H1 (cell line): Measurements from ENCODE around the gene ZC3H11A. TPM values are rescaled to one million over a fixed set of nuclear protein-coding genes. Genes with fewer than 3 reads are reported as not detected.

Experiments used
- CTCF ChIA-PET: fragments of 300-600 bp; sonication (Branson Sonifier 250); formaldehyde crosslinking; loops from one replicate; lab custom pipeline; 2021; ENCODE audit not compliant: partially characterized antibody; lab: Charles Lee
- POLR2A ChIA-PET: fragments of 300-600 bp; sonication (Branson Sonifier 250); formaldehyde crosslinking; loops from one replicate; lab custom pipeline; 2021; ENCODE audit warnings: inconsistent platforms; ENCODE audit not compliant: partially characterized antibody; lab: Charles Lee
- DNase-seq, 2 experiments: peaks; one replicate each; pipeline versions ENCODE4 v3.0.0 to v3.0.0-alpha.2; 2010 to 2022; ENCODE audit warnings: low spot score in 2 of 2, low read depth in 1 of 2, mixed read lengths in 1 of 2
- FAIRE-seq: peaks from 2 replicates; lab custom pipeline; 2011; peaks lifted over from hg19 to GRCh38; lab: Jason Lieb, UNC
- H2AFZ ChIP-seq: 2 replicates; pipeline ENCODE4 v1.8.1; 2012; ENCODE audit warnings: low read length, inconsistent platforms
- H2AK5ac ChIP-seq: 2 replicates; pipeline ENCODE4 v1.6.1; 2013; ENCODE audit warnings: low read depth, low read length
- H2BK120ac ChIP-seq: replicated peaks from 2 replicates; pipeline ENCODE3; 2013; ENCODE audit warnings: low read depth, low read length, inconsistent platforms
- H2BK12ac ChIP-seq: 2 replicates; pipeline ENCODE4 v1.6.1; 2013; ENCODE audit warnings: low read depth, low read length
- H2BK15ac ChIP-seq: 2 replicates; pipeline ENCODE4 v1.6.1; 2013; ENCODE audit warnings: low read length
- H2BK20ac ChIP-seq: 2 replicates; pipeline ENCODE4 v1.6.1; 2013; ENCODE audit warnings: low read length
- H2BK5ac ChIP-seq: 2 replicates; pipeline ENCODE4 v1.6.1; 2013; ENCODE audit warnings: low read depth, low read length
- H3K14ac ChIP-seq: 2 replicates; pipeline ENCODE4 v1.6.1; 2013; ENCODE audit warnings: inconsistent platforms; ENCODE audit not compliant: insufficient read length
- H3K18ac ChIP-seq: 2 replicates; pipeline ENCODE4 v1.6.1; 2013; ENCODE audit warnings: low read length; ENCODE audit errors: extremely low read depth
- H3K23ac ChIP-seq: 2 replicates; pipeline ENCODE4 v1.6.1; 2013; ENCODE audit warnings: inconsistent platforms; ENCODE audit not compliant: insufficient read length
- H3K23me2 ChIP-seq: 2 replicates; pipeline ENCODE4 v1.6.1; 2013; ENCODE audit warnings: low read depth, low read length
- H3K27ac ChIP-seq: 2 replicates; pipeline ENCODE4 v1.6.1; 2011; ENCODE audit warnings: low read depth, low read length, inconsistent platforms
- H3K27me3 ChIP-seq, 4 experiments: replicated peaks in 1 of 4; 1 replicate in 1 of 4; 2 replicates in 3 of 4; pipeline versions ENCODE4 v1.6.1 to v1.8.1; 2011 to 2013; ENCODE audit warnings: low read length in 3 of 4, mild to moderate bottlenecking in 3 of 4, inconsistent platforms in 2 of 4, mixed read lengths in 2 of 4, moderate library complexity in 1 of 4; ENCODE audit not compliant: control insufficient read depth in 3 of 4, insufficient read depth in 3 of 4; ENCODE audit errors: extremely low read depth in 1 of 4
- H3K36me3 ChIP-seq, 4 experiments: 2 replicates each; pipeline versions ENCODE4 v1.6.1 to v1.8.1; 2011 to 2013; ENCODE audit warnings: mild to moderate bottlenecking in 4 of 4, low read length in 3 of 4, moderate library complexity in 2 of 4, control low read depth in 1 of 4, inconsistent platforms in 1 of 4; ENCODE audit not compliant: insufficient read depth in 4 of 4, control insufficient read depth in 2 of 4
- H3K4ac ChIP-seq: replicated peaks from 2 replicates; pipeline ENCODE3; 2013; ENCODE audit warnings: low read length, low read depth, mixed read lengths, inconsistent platforms; ENCODE audit not compliant: insufficient read length
- H3K4me1 ChIP-seq, 4 experiments: replicated peaks in 1 of 4; 1 replicate in 1 of 4; 2 replicates in 3 of 4; pipeline versions ENCODE4 v1.6.1 to v1.8.1; 2011 to 2013; ENCODE audit warnings: low read length in 3 of 4, inconsistent platforms in 2 of 4, mixed read lengths in 1 of 4; ENCODE audit not compliant: insufficient read depth in 4 of 4, control insufficient read depth in 3 of 4
- H3K4me2 ChIP-seq, 2 experiments: 2 replicates each; pipeline versions ENCODE4 v1.6.1 to v1.8.1; 2011 to 2013; ENCODE audit warnings: low read depth in 2 of 2, low read length in 2 of 2, control low read depth in 1 of 2, inconsistent platforms in 1 of 2, mild to moderate bottlenecking in 1 of 2; ENCODE audit not compliant: insufficient read depth in 1 of 2
- H3K4me3 ChIP-seq, 4 experiments: fragments of 200-600, 300-600 bp in 1 of 4; sonication (generic), shearing (Covaris generic), sonication (Bioruptor Twin) in 1 of 4; 2 replicates each; pipeline versions ENCODE4 v1.5.1 to v1.8.1; 2011 to 2016; ENCODE audit warnings: low read length in 4 of 4, low read depth in 3 of 4, control low read depth in 2 of 4, inconsistent platforms in 2 of 4, mild to moderate bottlenecking in 2 of 4, mixed read lengths in 1 of 4, moderate library complexity in 1 of 4; ENCODE audit not compliant: insufficient read depth in 2 of 4; ENCODE audit errors: extremely low read depth in 1 of 4
- H3K56ac ChIP-seq: replicated peaks from 2 replicates; pipeline ENCODE3; 2013; ENCODE audit warnings: low read depth, mild to moderate bottlenecking, mixed read lengths, low read length, inconsistent platforms; ENCODE audit not compliant: insufficient read length
- H3K79me1 ChIP-seq: 2 replicates; pipeline ENCODE4 v1.6.1; 2013; ENCODE audit warnings: low read depth, low read length, control low read depth
- H3K79me2 ChIP-seq, 2 experiments: 2 replicates each; pipeline versions ENCODE4 v1.6.1 to v1.8.1; 2012 to 2013; ENCODE audit warnings: low read length in 2 of 2, mild to moderate bottlenecking in 2 of 2, inconsistent platforms in 1 of 2; ENCODE audit not compliant: insufficient read depth in 2 of 2, control insufficient read depth in 1 of 2
- H3K9ac ChIP-seq, 4 experiments: replicated peaks in 1 of 4; 1 replicate in 1 of 4; 2 replicates in 3 of 4; pipeline versions ENCODE4 v1.6.1 to v1.8.1; 2011 to 2013; ENCODE audit warnings: low read depth in 3 of 4, low read length in 3 of 4, control low read depth in 2 of 4, mild to moderate bottlenecking in 2 of 4, moderate library complexity in 2 of 4, inconsistent platforms in 1 of 4; ENCODE audit errors: extremely low read depth in 1 of 4
- H3K9me3 ChIP-seq, 2 experiments: 2 replicates each; pipeline versions ENCODE4 v1.6.1 to v1.8.1; 2012 to 2013; ENCODE audit warnings: mild to moderate bottlenecking in 2 of 2, moderate library complexity in 2 of 2, control low read depth in 1 of 2, inconsistent platforms in 1 of 2, low read depth in 1 of 2, low read length in 1 of 2, mixed read lengths in 1 of 2; ENCODE audit not compliant: insufficient read depth in 2 of 2
- H4K20me1 ChIP-seq, 2 experiments: replicated peaks in 1 of 2; 2 replicates each; pipeline versions ENCODE3 to v1.8.1; 2011 to 2013; ENCODE audit warnings: inconsistent platforms in 2 of 2, low read length in 2 of 2, mild to moderate bottlenecking in 1 of 2; ENCODE audit not compliant: insufficient read depth in 2 of 2, control insufficient read depth in 1 of 2
- H4K5ac ChIP-seq: 2 replicates; pipeline ENCODE4 v1.6.1; 2013; ENCODE audit warnings: low read length, low read depth, mixed read lengths, inconsistent platforms; ENCODE audit not compliant: insufficient read length
- H4K8ac ChIP-seq: 2 replicates; pipeline ENCODE4 v1.8.0; 2013; ENCODE audit warnings: mild to moderate bottlenecking, moderate library complexity, low read length, inconsistent platforms; ENCODE audit not compliant: insufficient read depth; ENCODE audit errors: extremely low read depth
- H4K91ac ChIP-seq: replicated peaks from 2 replicates; pipeline ENCODE3; 2013; ENCODE audit warnings: low read length, mixed read lengths, inconsistent platforms; ENCODE audit not compliant: insufficient read length
- CBX5 ChIP-seq: fragments of 300-800, 300-1000 bp; sonication (generic); IDR thresholded peaks from 2 replicates; pipeline ENCODE4 v1.7.1; 2016; ENCODE audit warnings: antibody characterized with exemption, low read length, low read depth
- RFX5 ChIP-seq: IDR thresholded peaks from 2 replicates; pipeline ENCODE4 v1.6.1; 2011; ENCODE audit warnings: low read depth, low read length, improper control_type of control experiment, borderline replicate concordance
- SIN3A ChIP-seq, 2 experiments: IDR thresholded peaks in 1 of 2; conservative IDR thresholded peaks in 1 of 2; 2 replicates each; pipeline ENCODE4 v1.6.1; 2011 to 2012; ENCODE audit warnings: low read length in 2 of 2, improper control_type of control experiment in 1 of 2, low read depth in 1 of 2, mild to moderate bottlenecking in 1 of 2
- SP2 ChIP-seq: IDR thresholded peaks from 2 replicates; pipeline ENCODE4 v1.6.1; 2012; ENCODE audit warnings: mild to moderate bottlenecking, low read length, inconsistent platforms
- SP4 ChIP-seq: IDR thresholded peaks from 2 replicates; pipeline ENCODE4 v1.6.1; 2012; ENCODE audit warnings: low read length, inconsistent platforms
- TAF7 ChIP-seq: optimal IDR thresholded peaks from 2 replicates; pipeline ENCODE3; 2011; ENCODE audit warnings: low read depth, mild to moderate bottlenecking, inconsistent platforms, low read length, moderate library complexity, borderline replicate concordance
- WGBS, 2 experiments: shearing (Covaris generic) in 1 of 2; methylation state at CpG; one replicate each; pipeline versions ENCODE4 v1.1.6 to v1.1.7; 2013 to 2015; ENCODE audit warnings: low lambda C conversion rate in 2 of 2, mixed read lengths in 2 of 2, inconsistent platforms in 1 of 2, low coverage in 1 of 2, missing lambda C conversion rate in 1 of 2; ENCODE audit not compliant: insufficient replicate concordance in 2 of 2, insufficient coverage in 1 of 2, insufficient read length in 1 of 2; ENCODE audit errors: extremely low coverage in 1 of 2, missing lambda C conversion rate in 1 of 2; 5-methylcytosine and 5-hydroxymethylcytosine counted together
- polyA plus RNA-seq, 7 experiments: library from polyadenylated mRNA; depleted of rRNA in 3 of 7; stranded (reverse) in 5 of 7; unstranded in 2 of 7; fragments of >200 nt in 5 of 7; fragments of 200-250 nt in 2 of 7; gene quantifications; 1 replicate in 5 of 7; 2 replicates in 1 of 7; 4 replicates in 1 of 7; pipeline versions ENCODE4 v1.2.1 to v1.2.3, GENCODE V29; 2011 to 2013; ENCODE audit warnings: missing spikeins in 2 of 7, mixed read lengths in 2 of 7
- total RNA-seq: library from RNA; stranded (reverse); fragmentation: NEBNext Ultra II Directional; extraction: Animal tissue kit (Norgen Biotek cat#: 25700); gene quantifications from 2 replicates; pipeline ENCODE4 v1.2.1, GENCODE V29; 2021
- TF ChIP-seq, protein P1 (sequence below), 3 experiments: IDR thresholded peaks; 1 replicate in 2 of 3; 2 replicates in 1 of 3; pipeline versions ENCODE4 v1.5.1 to v1.6.1; 2011; ENCODE audit warnings: low read length in 3 of 3, mild to moderate bottlenecking in 3 of 3, inconsistent platforms in 2 of 3, low read depth in 1 of 3, moderate library complexity in 1 of 3; ENCODE audit not compliant: insufficient read depth in 1 of 3; ENCODE audit errors: control extremely low read depth in 1 of 3

Gene ZC3H11A
- total and polyA plus RNA-seq, 2 of the 8 experiments (the other 6 are each of a cell fraction or from before 2014, with no cell fraction given): 37.2 to 105 TPM

DNA sequence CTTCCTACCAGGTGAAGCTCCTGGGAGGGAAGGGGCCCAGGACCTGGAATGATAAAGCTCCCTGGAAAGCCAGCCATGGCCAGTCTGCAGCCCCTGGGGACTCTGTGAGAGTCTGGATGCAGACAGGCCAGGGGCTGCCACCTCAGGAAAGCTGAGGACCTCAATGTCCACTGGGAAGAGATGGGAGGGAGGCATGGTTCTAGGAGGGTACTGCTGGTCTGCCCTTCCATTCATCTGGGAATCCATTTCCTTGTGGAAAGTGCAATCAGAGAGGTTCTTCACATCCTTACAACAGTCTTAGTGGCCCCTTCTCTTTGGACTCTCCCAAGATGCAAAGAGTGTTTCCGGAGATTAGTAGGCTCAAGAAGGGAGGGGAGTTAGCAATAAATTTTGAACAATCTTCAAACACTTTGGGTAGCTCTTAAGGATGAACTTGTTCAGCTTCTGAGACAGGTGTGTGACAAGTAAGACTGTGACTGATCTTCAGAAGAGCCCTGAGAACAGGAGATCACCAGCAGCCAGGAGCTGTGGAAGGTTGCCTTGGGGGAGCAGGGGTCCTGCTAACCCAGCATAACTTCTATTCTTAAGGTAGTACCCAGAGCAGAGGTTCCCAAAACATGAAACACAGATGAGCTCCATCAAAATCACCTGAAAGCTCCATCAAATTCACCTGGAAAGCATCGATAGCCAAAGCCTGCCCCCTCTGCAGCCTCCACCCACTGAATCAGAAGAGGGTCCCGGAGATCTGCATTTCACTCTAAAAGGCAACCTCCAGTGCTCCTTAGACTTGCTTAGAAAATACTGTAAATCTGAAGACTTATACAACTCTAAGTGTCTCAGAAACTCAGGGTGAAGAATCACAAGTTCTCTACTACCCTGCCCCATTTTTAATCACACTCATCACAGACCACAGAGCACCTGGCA, 31.1 kb upstream of the ZC3H11A start:
- no peaks in the 10 kb centered on the region for H3K36me3 ChIP-seq
- H2BK15ac ChIP-seq: no peak overlapping the region
- H3K4me1 ChIP-seq: no peaks in the 10 kb centered on the region
- no peak overlapping the region for H3K23ac ChIP-seq
- H4K20me1 ChIP-seq: no peaks in the 10 kb centered on the region
- H3K18ac ChIP-seq: no peak overlapping the region
- no peaks in the 10 kb centered on the region for H3K79me1 ChIP-seq
- no peaks in the 10 kb centered on the region for H3K9me3 ChIP-seq
- no peak overlapping the region for H4K91ac ChIP-seq
- H3K23me2 ChIP-seq: no peaks in the 10 kb centered on the region
- no peak overlapping the region for H3K4me3 ChIP-seq
- H3K14ac ChIP-seq: no peak overlapping the region
- no peak overlapping the region for H3K27ac ChIP-seq
- 91% methylated on average over 3 of the region's 3 CpGs; no CpG with 5 or more reads in 1 of the 2 experiments for WGBS, 2 experiments
- no peak overlapping the region for H3K4me2 ChIP-seq
- H3K27me3 ChIP-seq: no peaks in the 10 kb centered on the region
- ChIA-PET CTCF (interaction anchor here (1.0 to 1.6 kb wide), 4 partner anchors 9 to 260 kb away, joined by 3 to 4 read pairs (median 4); no protein-coding TSS in a partner anchor), POLR2A (interaction anchor here (1.0 kb wide), 1 partner anchor 15 kb away, joined by 3 read pairs; no protein-coding TSS in a partner anchor)
- no peak overlapping the region for H3K56ac ChIP-seq
- no peak overlapping the region for H2BK5ac ChIP-seq
- no peak overlapping the region for H2BK12ac ChIP-seq
- TF ChIP-seq RFX5 (no peak), SP4 (no peak), TAF7 (no peak), SP2 (no peak), SIN3A (conservative IDR thresholded peaks at IDR 0.05 in 1 of 2, IDR thresholded peaks at IDR 0.05 in 1 of 2; ENCODE audit: low read depth in 1 of 2, low read length in 2 of 2) (no peak), CBX5 (no peak)
- TF ChIP-seq, protein P1, sequence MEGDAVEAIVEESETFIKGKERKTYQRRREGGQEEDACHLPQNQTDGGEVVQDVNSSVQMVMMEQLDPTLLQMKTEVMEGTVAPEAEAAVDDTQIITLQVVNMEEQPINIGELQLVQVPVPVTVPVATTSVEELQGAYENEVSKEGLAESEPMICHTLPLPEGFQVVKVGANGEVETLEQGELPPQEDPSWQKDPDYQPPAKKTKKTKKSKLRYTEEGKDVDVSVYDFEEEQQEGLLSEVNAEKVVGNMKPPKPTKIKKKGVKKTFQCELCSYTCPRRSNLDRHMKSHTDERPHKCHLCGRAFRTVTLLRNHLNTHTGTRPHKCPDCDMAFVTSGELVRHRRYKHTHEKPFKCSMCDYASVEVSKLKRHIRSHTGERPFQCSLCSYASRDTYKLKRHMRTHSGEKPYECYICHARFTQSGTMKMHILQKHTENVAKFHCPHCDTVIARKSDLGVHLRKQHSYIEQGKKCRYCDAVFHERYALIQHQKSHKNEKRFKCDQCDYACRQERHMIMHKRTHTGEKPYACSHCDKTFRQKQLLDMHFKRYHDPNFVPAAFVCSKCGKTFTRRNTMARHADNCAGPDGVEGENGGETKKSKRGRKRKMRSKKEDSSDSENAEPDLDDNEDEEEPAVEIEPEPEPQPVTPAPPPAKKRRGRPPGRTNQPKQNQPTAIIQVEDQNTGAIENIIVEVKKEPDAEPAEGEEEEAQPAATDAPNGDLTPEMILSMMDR (IDR thresholded peaks at IDR 0.05; ENCODE audit: control extremely low read depth in 1 of 3, insufficient read depth in 1 of 3, low read depth in 1 of 3, low read length in 3 of 3): no peak
- no peak overlapping the region for H2AK5ac ChIP-seq
- peak overlapping the region; percentile 34; the same call in 1 of the 2 replicates for H2AFZ ChIP-seq
- H2BK20ac ChIP-seq: no peak overlapping the region
- DNase-seq (no peak), FAIRE-seq (no peak)
- no peak overlapping the region for H4K8ac ChIP-seq
- no peak overlapping the region for H3K4ac ChIP-seq
- H3K9ac ChIP-seq: no peak overlapping the region
- H2BK120ac ChIP-seq: no peak overlapping the region
- no peaks in the 10 kb centered on the region for H3K79me2 ChIP-seq
- H4K5ac ChIP-seq: no peak overlapping the region
